Activated CD8-positive, alpha-beta memory T cell treated with anti-CD3 and anti-CD28 coated beads, Interleukin-2, amount 50 U/mL, for 24 hours (primary cell): ENCODE data around the gene GNAO1.

Experiments
- DNase-seq: peaks from one replicate; pipeline ENCODE4 v3.0.0-alpha.2; 2020; ENCODE audit errors: extremely low read depth

The GNAO1 gene

GRCh38 chr16:56349711-56350161 is 158.4 kb downstream of the GNAO1 start:
- no peak for DNase-seq

GRCh38 chr16:56350491-56351405 is 159.5 kb downstream of the GNAO1 start:
- DNase-seq = no peak

- DNase-seq = no peak
Observed at GRCh38 chr16:56351481-56351880, 160.2 kb downstream of the GNAO1 start.

GRCh38 chr16:56352351-56353053 is 161.2 kb downstream of the GNAO1 start:
- no peak for DNase-seq

- no peak for DNase-seq
Observed at GRCh38 chr16:56353054-56353921, 162.0 kb downstream of the GNAO1 start.

GRCh38 chr16:56354016-56354415 is 162.7 kb downstream of the GNAO1 start:
- no peak for DNase-seq

- no peak for DNase-seq
Observed at GRCh38 chr16:56354746-56355145, 163.5 kb downstream of the GNAO1 start.

- no peak for DNase-seq
Observed at GRCh38 chr16:56355221-56355620, 163.9 kb downstream of the GNAO1 start.

- DNase-seq = no peak
Observed at GRCh38 chr16:56355786-56356275, 164.5 kb downstream of the GNAO1 start.

- DNase-seq = no peak
Observed at GRCh38 chr16:56356276-56357240, 165.3 kb downstream of the GNAO1 start.

- no peak for DNase-seq
Observed at GRCh38 chr16:56357241-56357764, 166.0 kb downstream of the GNAO1 start.

- DNase-seq = no peak
Observed at GRCh38 chr16:56357765-56358322, 166.6 kb downstream of the GNAO1 start.

GRCh38 chr16:56360117-56361008 is 169.1 kb downstream of the GNAO1 start:
- DNase-seq = no peak

- DNase-seq = no peak
Observed at GRCh38 chr16:56362057-56362655, 170.9 kb downstream of the GNAO1 start.

- DNase-seq = no peak
Observed at GRCh38 chr16:56362706-56363105, 171.4 kb downstream of the GNAO1 start.

- DNase-seq = no peak
Observed at GRCh38 chr16:56363181-56363716, 172.0 kb downstream of the GNAO1 start.

GRCh38 chr16:56363781-56364565 is 172.7 kb downstream of the GNAO1 start:
- no peak for DNase-seq
